Hematopoietic multipotent progenitor cell treated with erythropoietin and hydrocortisone succinate and interleukin-3 and kit ligand, for 4 days (in vitro differentiated cells): ENCODE results near the gene CUEDC1.

Source experiments
- DNase-seq: peaks from one replicate; pipeline ENCODE4 v3.0.0-alpha.2; 2015

The CUEDC1 gene

GRCh38 chr17:57955183-57955931 is at the start of gene CUEDC1:
TSS of gene CUEDC1 (minus strand) at chr17:57955412. CDS start at chr17:57885564, 69,848 bp downstream.
- peak; percentile 76 for DNase-seq

- no peak for DNase-seq
These were observed 48.8 kb upstream of the CUEDC1 start for GRCh38 chr17:58004060-58004459.

- no peak for DNase-seq
These were observed 47.8 kb upstream of the CUEDC1 start for GRCh38 chr17:58002973-58003372.

GRCh38 chr17:58002154-58002948 is 47.1 kb upstream of the CUEDC1 start:
- no peak for DNase-seq

- DNase-seq: no peak
These were observed 46.4 kb upstream of the CUEDC1 start for GRCh38 chr17:58001461-58002124.

- DNase-seq: peak; percentile 90
These were observed 44.3 kb upstream of the CUEDC1 start for GRCh38 chr17:57999496-58000017.

GRCh38 chr17:57999010-57999495 is 43.8 kb upstream of the CUEDC1 start:
- DNase-seq: no peak

- DNase-seq: no peak
These were observed 42.0 kb upstream of the CUEDC1 start for GRCh38 chr17:57997085-57997809.

GRCh38 chr17:57995076-57995956 is 40.1 kb upstream of the CUEDC1 start:
- peak; percentile 91 for DNase-seq

GRCh38 chr17:57994436-57994835 is 39.2 kb upstream of the CUEDC1 start:
- no peak for DNase-seq

- DNase-seq: peak; percentile 68
These were observed 38.5 kb upstream of the CUEDC1 start for GRCh38 chr17:57993471-57994365.

- DNase-seq: no peak
These were observed 36.3 kb upstream of the CUEDC1 start for GRCh38 chr17:57991537-57991936.

- DNase-seq: no peak
These were observed 34.8 kb upstream of the CUEDC1 start for GRCh38 chr17:57990037-57990436.

GRCh38 chr17:57988301-57989250 is 33.4 kb upstream of the CUEDC1 start:
- peak; percentile 89 for DNase-seq

- DNase-seq: peak; percentile 90
These were observed 32.5 kb upstream of the CUEDC1 start, which contains the start of gene VEZF1 for GRCh38 chr17:57987581-57988300. TSS of gene VEZF1 (minus strand) at chr17:57988254. CDS start at chr17:57988111, 143 bp downstream.

GRCh38 chr17:57986841-57987580 is 31.8 kb upstream of the CUEDC1 start:
- DNase-seq: peak; percentile 60

- no peak for DNase-seq
These were observed 30.4 kb upstream of the CUEDC1 start for GRCh38 chr17:57985675-57985974.
